Small intestine (tissue), 7 donors: ENCODE data around the gene WDR48. TPM values are rescaled to one million over a fixed set of nuclear protein-coding genes. Genes with fewer than 3 reads are reported as not detected.

Experiments used
- DNase-seq, 2 donors: peaks; one replicate each; pipeline versions ENCODE4 v3.0.0 to v3.0.0-alpha.2; 2013
- FAIRE-seq: peaks from 2 replicates; lab custom pipeline; 2012; peaks lifted over from hg19 to GRCh38; lab: Jason Lieb, UNC
- H3K27ac ChIP-seq, 3 donors: one replicate each; pipeline ENCODE4 v1.5.1; 2013; ENCODE audit warnings: low read length in 2 of 3, mild to moderate bottlenecking in 2 of 3, control low read depth in 1 of 3, inconsistent platforms in 1 of 3, low read depth in 1 of 3, moderate library complexity in 1 of 3
- H3K27me3 ChIP-seq, 3 donors: one replicate each; pipeline ENCODE4 v1.6.1; 2013; ENCODE audit warnings: low read length in 3 of 3, inconsistent platforms in 1 of 3; ENCODE audit not compliant: control insufficient read depth in 3 of 3, insufficient read depth in 3 of 3
- H3K36me3 ChIP-seq, 3 donors: one replicate each; pipeline ENCODE4 v1.6.1; 2013; ENCODE audit warnings: low read length in 3 of 3, inconsistent platforms in 1 of 3, low read depth in 1 of 3, mild to moderate bottlenecking in 1 of 3, moderate library complexity in 1 of 3; ENCODE audit not compliant: control insufficient read depth in 3 of 3, insufficient read depth in 2 of 3
- H3K4me1 ChIP-seq, 3 donors: one replicate each; pipeline ENCODE4 v1.6.1; 2013; ENCODE audit warnings: low read length in 2 of 3, inconsistent platforms in 1 of 3, low read depth in 1 of 3, mild to moderate bottlenecking in 1 of 3, moderate library complexity in 1 of 3; ENCODE audit not compliant: control insufficient read depth in 3 of 3, insufficient read depth in 2 of 3
- H3K4me3 ChIP-seq, 3 donors: one replicate each; pipeline ENCODE4 v1.5.1; 2013; ENCODE audit warnings: low read length in 3 of 3, control low read depth in 1 of 3, inconsistent platforms in 1 of 3, low read depth in 1 of 3, mild to moderate bottlenecking in 1 of 3, moderate library complexity in 1 of 3
- H3K9me3 ChIP-seq, 2 donors: one replicate each; pipeline ENCODE4 v1.6.1; 2013; ENCODE audit warnings: low read depth in 1 of 2, low read length in 1 of 2; ENCODE audit not compliant: control insufficient read depth in 2 of 2, insufficient read depth in 1 of 2
- WGBS, 3 donors: extraction: QIAGEN DNeasy Blood & Tissue Kit; methylation state at CpG; one replicate each; pipeline ENCODE4 v1.1.7; 2013; 5-methylcytosine and 5-hydroxymethylcytosine counted together
- polyA plus RNA-seq, 4 donors: library from polyadenylated mRNA; stranded (reverse) in 3 of 4; unstranded in 1 of 4; fragments of 200-250 nt in 3 of 4; fragments of 120-200 nt in 1 of 4; gene quantifications; one replicate each; pipeline versions ENCODE4 v1.2.1 to v1.2.3, GENCODE V29; 2013
- donor health status: healthy with polysubstance abuse.
- donor health status: control.
- donor health status: control.
- donor health status: Bipolar disorder and iron deficiency.
- donor health status: healthy.

The WDR48 gene
- polyA plus RNA-seq, 4 donors, result 15.7 to 42.3 (median 18.8) TPM

DNA sequence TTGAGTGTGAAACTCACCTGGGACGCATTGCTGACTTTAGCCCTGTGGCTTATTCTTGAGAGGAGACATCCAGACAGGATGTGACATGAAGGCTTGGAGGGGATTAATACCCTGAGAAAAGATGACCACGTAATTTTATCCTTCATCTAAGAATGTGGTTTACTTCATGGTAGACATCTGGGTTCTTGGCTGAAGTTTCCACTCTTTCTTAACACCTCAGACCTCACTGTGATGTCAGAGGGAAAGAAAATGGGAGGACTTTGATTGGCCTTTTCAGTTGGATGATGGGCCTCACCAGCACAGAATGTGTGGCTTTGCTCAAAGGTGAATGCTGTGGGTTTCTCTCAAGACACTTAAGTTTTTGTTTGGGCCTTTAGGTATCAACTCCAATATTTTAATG, 39.1 kb downstream of the WDR48 start:
- no peak overlapping the region for H3K27ac ChIP-seq
- H3K27me3 ChIP-seq, result no peaks in the 10 kb centered on the region
- WGBS, 3 donors, result 89 to 91% (median 89%) methylated on average over 2 of the region's 2 CpGs
- H3K4me3 ChIP-seq, result no peak overlapping the region
- H3K9me3 ChIP-seq, result no peaks in the 10 kb centered on the region
- H3K4me1 ChIP-seq, result no peaks in the 10 kb centered on the region
- no peak for FAIRE-seq
- DNase-seq, result no peak
- H3K36me3 ChIP-seq, result peaks cover 19 to 36% (median 31%) of the 10 kb centered on the region in 3 donors

- FAIRE-seq (no peak), DNase-seq (no peak)
- H3K4me3 ChIP-seq, result no peak overlapping the region
- peaks cover 22 to 55% (median 28%) of the 10 kb centered on the region in 3 donors for H3K36me3 ChIP-seq
- H3K4me1 ChIP-seq, result no peaks in the 10 kb centered on the region
- 80 to 83% (median 80%) methylated on average over 7 of the region's 7 CpGs for WGBS, 3 donors
- H3K27me3 ChIP-seq, result no peaks in the 10 kb centered on the region
- H3K9me3 ChIP-seq, result no peaks in the 10 kb centered on the region
- H3K27ac ChIP-seq, result no peak overlapping the region
Measured at GRCh38 chr3:39094851-39095677, 43.2 kb downstream of the WDR48 start.

DNA sequence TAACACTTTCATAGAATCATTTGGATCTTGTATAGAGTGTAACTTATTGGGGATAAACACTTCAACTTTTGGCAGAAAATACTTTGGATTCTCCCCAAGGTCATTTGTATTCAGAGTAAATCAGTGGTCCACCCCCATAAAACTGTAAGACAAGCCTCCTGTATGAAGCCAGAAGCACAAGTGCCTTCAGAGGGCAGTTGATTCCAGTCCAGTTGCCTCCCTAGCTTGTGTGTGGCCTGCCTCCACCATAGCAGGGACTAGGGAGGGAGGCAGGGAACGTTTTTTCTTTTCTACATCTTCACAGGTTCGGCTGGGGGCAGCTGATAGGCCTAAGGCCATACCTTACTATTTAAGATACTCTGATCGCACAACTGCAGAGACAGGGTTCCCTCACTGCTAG, 44.0 kb downstream of the WDR48 start:
- no peak for DNase-seq
- WGBS, 3 donors, result 67 to 78% (median 70%) methylated on average over 3 of the region's 3 CpGs

DNA sequence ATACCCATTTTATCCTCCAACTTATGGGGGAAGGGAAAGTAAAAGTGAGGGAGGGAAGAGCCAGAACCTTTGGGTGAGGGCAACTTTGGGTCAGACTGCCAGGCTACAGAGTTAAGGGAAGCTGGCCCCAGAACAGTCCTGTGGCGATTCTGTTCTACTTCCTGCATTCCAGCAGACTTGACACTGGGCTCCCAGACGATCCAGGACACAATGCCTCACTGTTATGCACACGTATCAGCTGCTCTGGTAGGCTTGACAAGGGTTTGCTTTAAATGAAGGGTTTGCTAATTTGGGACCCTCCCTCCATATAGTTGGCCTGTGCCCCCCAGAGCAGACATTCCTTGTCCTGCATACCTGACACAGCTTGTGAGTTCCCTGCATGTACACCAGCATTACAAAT, 45.0 kb downstream of the WDR48 start:
- Histone ChIP-seq H3K9me3 (no peaks in the 10 kb centered on the region), H3K27ac (no peak overlapping the region), H3K4me3 (no peak overlapping the region), H3K36me3 (peaks cover 26 to 67% (median 27%) of the 10 kb centered on the region in 3 donors), H3K27me3 (no peaks in the 10 kb centered on the region), H3K4me1 (no peaks in the 10 kb centered on the region)
- FAIRE-seq, result no peak
- 23 to 44% (median 30%) methylated on average over 3 of the region's 3 CpGs for WGBS, 3 donors
- DNase-seq, result no peak

More for the DNA sequence above, 44.0 kb downstream of the WDR48 start:
- Histone ChIP-seq H3K9me3 (no peaks in the 10 kb centered on the region), H3K4me3 (no peak overlapping the region), H3K27me3 (no peaks in the 10 kb centered on the region), H3K27ac (no peak overlapping the region), H3K36me3 (peaks cover 27 to 63% (median 27%) of the 10 kb centered on the region in 3 donors), H3K4me1 (no peaks in the 10 kb centered on the region)
- FAIRE-seq, result no peak

DNA sequence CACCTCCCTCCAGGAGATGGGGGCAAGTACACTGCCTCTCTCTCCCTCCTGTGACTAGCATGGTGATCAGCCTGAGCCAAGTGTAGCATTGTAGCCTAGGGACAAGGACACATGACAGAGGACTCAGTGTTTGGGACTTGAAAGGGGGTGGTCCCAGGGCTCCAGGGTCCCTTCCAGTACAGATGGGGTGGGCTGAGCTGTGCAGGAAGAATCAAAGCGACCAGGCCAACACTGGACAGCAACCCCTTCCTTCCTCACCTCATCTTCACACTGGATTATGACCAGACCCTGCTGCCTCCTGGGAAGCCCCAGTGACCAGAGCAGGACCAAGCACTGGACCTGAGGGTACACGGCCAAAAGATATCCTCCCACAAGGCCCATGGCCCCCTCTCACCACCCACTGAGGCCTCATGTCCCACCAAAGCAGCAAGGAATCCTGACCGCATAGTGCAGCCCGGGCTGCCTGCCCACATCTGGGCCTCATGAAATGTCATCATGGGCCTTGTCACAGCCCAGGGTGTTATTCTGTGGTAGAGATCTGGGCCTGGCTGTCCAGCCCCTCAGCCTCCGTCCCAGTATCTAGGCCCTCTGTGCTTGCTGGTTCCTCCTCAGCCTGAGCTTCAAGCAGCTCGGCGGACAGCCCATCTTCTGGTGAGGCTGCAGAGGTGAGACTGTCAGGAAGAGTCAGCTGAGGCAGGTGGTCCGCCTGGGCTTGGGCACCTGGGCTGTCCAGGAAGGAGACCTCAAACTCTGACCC, 46.1 kb downstream of the WDR48 start:
- H3K4me1 ChIP-seq, result no peaks in the 10 kb centered on the region
- 88 to 93% (median 88%) methylated on average over 8 of the region's 8 CpGs for WGBS, 3 donors
- H3K27me3 ChIP-seq, result no peaks in the 10 kb centered on the region
- no peak for FAIRE-seq
- no peak overlapping the region for H3K4me3 ChIP-seq
- H3K9me3 ChIP-seq, result no peaks in the 10 kb centered on the region
- H3K36me3 ChIP-seq, result peaks cover 24 to 67% (median 27%) of the 10 kb centered on the region in 3 donors
- no peak overlapping the region for H3K27ac ChIP-seq
- no peak for DNase-seq

DNA sequence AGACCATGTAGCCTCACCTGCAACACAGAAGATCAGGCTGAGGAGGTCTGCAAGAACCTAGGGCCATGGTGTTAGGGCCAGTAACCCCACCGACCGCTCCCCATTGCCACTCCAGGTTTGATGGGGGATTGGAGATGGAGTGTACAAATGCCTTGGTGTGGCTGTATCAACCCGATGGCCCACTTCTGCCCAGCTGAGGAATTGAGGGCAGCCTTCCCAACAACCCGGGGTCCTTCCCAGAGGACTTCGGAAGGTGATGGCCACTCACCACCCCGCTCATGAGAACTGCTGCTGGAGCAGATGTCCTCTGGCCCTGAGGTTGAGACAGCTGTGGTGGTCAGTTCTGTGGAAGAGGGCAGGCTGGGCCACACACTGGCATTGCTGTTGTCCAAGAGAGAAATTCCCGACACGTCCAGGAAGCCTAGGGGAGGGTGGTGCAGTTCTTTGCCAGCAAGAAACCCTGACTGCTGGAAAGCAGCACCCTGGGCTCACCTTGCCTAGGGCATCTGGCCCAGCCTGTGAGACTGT, 46.7 kb downstream of the WDR48 start:
- Histone ChIP-seq H3K27me3 (no peaks in the 10 kb centered on the region), H3K9me3 (no peaks in the 10 kb centered on the region), H3K4me3 (no peak overlapping the region), H3K4me1 (no peaks in the 10 kb centered on the region), H3K36me3 (peaks cover 22 to 68% (median 27%) of the 10 kb centered on the region in 3 donors), H3K27ac (no peak overlapping the region)
- no peak for FAIRE-seq
- no peak for DNase-seq
- WGBS, 3 donors, result 91 to 96% (median 94%) methylated on average over 8 of the region's 8 CpGs

DNA sequence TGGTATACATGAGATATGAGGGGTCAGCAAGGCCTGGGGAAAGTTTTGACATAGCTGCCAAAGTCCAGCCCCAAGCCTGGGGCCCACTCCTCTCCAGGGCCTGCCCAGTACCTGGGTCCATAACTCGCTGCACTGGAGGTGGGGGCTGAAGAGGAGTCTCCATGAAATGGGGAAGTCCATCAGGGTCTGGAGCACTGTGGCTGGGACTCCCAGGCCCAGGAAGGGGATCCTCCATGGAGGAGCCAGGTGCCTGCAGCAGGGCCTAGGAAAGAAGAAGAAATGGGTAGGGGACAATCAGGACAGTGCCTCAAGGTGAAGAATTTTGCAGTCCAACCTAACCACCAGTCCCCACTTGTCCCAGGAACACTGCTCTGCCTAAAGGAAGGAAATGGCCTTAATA, 47.4 kb downstream of the WDR48 start:
- DNase-seq (no peak), FAIRE-seq (no peak)
- Histone ChIP-seq H3K36me3 (peaks cover 19 to 72% (median 21%) of the 10 kb centered on the region in 3 donors), H3K9me3 (no peaks in the 10 kb centered on the region), H3K27ac (no peak overlapping the region), H3K27me3 (no peaks in the 10 kb centered on the region), H3K4me1 (no peaks in the 10 kb centered on the region), H3K4me3 (no peak overlapping the region)
- WGBS, 3 donors, result 86 to 100% (median 100%) methylated on average over 1 of the region's 1 CpG

DNA sequence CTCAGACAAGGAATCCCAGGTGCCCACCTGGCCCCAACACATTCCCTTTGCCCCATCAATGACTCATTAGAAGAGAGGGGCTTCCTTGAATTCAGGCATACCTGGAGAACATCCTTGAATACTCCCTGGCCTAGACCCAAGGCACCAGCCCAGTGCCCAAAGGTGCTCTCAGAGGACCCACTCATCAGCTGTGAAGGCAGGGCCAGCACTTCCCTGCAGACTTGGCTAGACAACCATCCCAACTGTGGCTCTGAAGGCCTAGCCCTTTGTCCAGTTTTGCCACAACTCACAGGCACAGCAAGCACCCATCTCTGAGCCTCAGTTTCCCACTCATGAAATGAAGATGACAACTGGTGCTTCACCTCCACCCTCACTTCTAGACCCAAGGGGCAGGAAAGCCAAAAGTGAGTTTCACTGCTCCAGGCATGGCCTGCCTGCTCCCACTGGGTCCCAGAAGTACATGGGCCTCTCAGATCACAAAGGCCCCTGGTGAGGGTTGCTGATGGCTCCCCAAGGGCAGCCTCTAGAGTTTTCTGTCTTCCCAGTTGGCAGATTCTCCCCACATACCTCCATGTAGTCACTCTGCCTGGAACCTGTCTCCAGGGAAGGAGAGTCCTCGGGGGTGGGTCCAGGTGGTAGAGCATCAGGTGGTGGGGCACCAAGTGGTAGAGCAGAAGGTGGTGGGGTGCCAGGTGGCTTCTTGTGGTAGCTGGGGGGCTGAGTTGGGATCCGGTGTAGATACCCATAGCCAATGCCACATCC, 48.1 kb downstream of the WDR48 start:
- DNase-seq (no peak), FAIRE-seq (no peak)
- Histone ChIP-seq H3K4me1 (no peaks in the 10 kb centered on the region), H3K27me3 (no peaks in the 10 kb centered on the region), H3K9me3 (no peaks in the 10 kb centered on the region), H3K4me3 (no peak overlapping the region), H3K36me3 (peaks cover 16 to 79% (median 21%) of the 10 kb centered on the region in 3 donors), H3K27ac (no peak overlapping the region)
- WGBS, 3 donors, result 86 to 93% (median 93%) methylated on average over 2 of the region's 2 CpGs
